Left lung (tissue), 10 donors: ENCODE results near the gene CADM1. TPM values are rescaled to one million over a fixed set of nuclear protein-coding genes. Genes with fewer than 3 reads are reported as not detected.
A peak's percentile ranks its signal among the peaks of the same experiment; 100 is the strongest.

Source experiments
- ATAC-seq: fragments of 200-7000 bp; cut with Tn5 transposase; one replicate; pipeline ENCODE4 v1.9.1; 2020; ENCODE audit warnings: moderate library complexity
- DNase-seq, 4 donors: peaks; one replicate each; pipeline ENCODE4 v3.0.0-alpha.2; 2013 to 2020
- H3K27ac ChIP-seq, 2 donors: fragments of 200-600 bp; sonication (generic) in 1 of 2; one replicate each; pipeline versions ENCODE4 v1.5.0 to v1.8.0; 2020 to 2021
- H3K27me3 ChIP-seq, 2 donors: fragments of 200-600 bp; sonication (generic) in 1 of 2; one replicate each; pipeline versions ENCODE4 v1.5.0 to v1.8.0; 2020 to 2021
- H3K36me3 ChIP-seq, 2 donors: fragments of 200-600 bp; sonication (generic) in 1 of 2; one replicate each; pipeline versions ENCODE4 v1.5.0 to v1.8.0; 2020 to 2021
- H3K4me1 ChIP-seq, 2 donors: fragments of 200-600 bp; one replicate each; pipeline ENCODE4 v1.8.0; 2021
- H3K4me3 ChIP-seq, 2 donors: fragments of 200-600 bp; sonication (generic) in 1 of 2; one replicate each; pipeline versions ENCODE4 v1.5.0 to v1.8.0; 2020 to 2021; ENCODE audit warnings: mild to moderate bottlenecking in 1 of 2
- H3K9me3 ChIP-seq, 2 donors: fragments of 200-600 bp; sonication (generic) in 1 of 2; one replicate each; pipeline versions ENCODE4 v1.5.0 to v1.8.0; 2020 to 2021
- CTCF ChIP-seq, 2 donors: fragments of 200-600 bp; sonication (generic) in 1 of 2; IDR thresholded peaks; one replicate each; pipeline versions ENCODE4 v1.5.0 to v1.8.0; 2021; ENCODE audit warnings: antibody characterized with exemption in 2 of 2
- intact Hi-C, 2 donors: fragments of 100-400 bp; cut with DNase I; formaldehyde crosslinking; loops; one replicate each; pipeline versions ENCODE4 v1.11.2 to v1.14.2; 2022
- polyA plus RNA-seq, 6 donors: library from polyadenylated mRNA; unstranded; fragments of 120-200 nt; gene quantifications; one replicate each; pipeline ENCODE4 v1.2.1, GENCODE V29; 2013; ENCODE audit not compliant: insufficient read length in 6 of 6
- total RNA-seq, 2 donors: library from RNA; stranded (reverse); fragmentation: NEBNext Ultra II Directional; extraction: Animal tissue kit (Norgen Biotek cat#: 25700); gene quantifications; one replicate each; pipeline ENCODE4 v1.2.1, GENCODE V29; 2021
- donor health status: DM: no; HTN: yes; CAD: no.
- donor health status: DM: no; HTN: no; CAD: no.

CADM1 gene
- total and polyA plus RNA-seq, 8 donors: 105 to 307 (median 156) TPM

- Histone ChIP-seq H3K9me3 (no peaks in the 10 kb centered on the region), H3K27ac (no peak overlapping the region), H3K27me3 (no peaks in the 10 kb centered on the region), H3K36me3 (no peaks in the 10 kb centered on the region), H3K4me1 (no peaks in the 10 kb centered on the region), H3K4me3 (no peak overlapping the region)
- ATAC-seq (peak; percentile 39), DNase-seq (no peak)
- intact Hi-C loops: no loop called here
- TF ChIP-seq CTCF (IDR thresholded peaks at IDR 0.05): no peak
These were observed 216.9 kb downstream of the CADM1 start for GRCh38 chr11:115287266-115287665.

- Histone ChIP-seq H3K27me3 (no peaks in the 10 kb centered on the region), H3K4me3 (no peak overlapping the region), H3K36me3 (no peaks in the 10 kb centered on the region), H3K27ac (no peak overlapping the region), H3K4me1 (no peaks in the 10 kb centered on the region), H3K9me3 (no peaks in the 10 kb centered on the region)
- no peak for DNase-seq
- TF ChIP-seq CTCF (IDR thresholded peaks at IDR 0.05): no peak
- intact Hi-C loops: no loop called here
- peak; percentile 33 for ATAC-seq
These were observed 217.6 kb downstream of the CADM1 start for GRCh38 chr11:115286614-115287013.

- Histone ChIP-seq H3K4me1 (no peaks in the 10 kb centered on the region), H3K36me3 (no peaks in the 10 kb centered on the region), H3K27ac (no peak overlapping the region), H3K9me3 (no peaks in the 10 kb centered on the region), H3K4me3 (no peak overlapping the region), H3K27me3 (no peaks in the 10 kb centered on the region)
- DNase-seq (no peak), ATAC-seq (no peak)
- TF ChIP-seq CTCF (IDR thresholded peaks at IDR 0.05): no peak
- intact Hi-C loops: no loop called here
These were observed 219.4 kb downstream of the CADM1 start for GRCh38 chr11:115284773-115285172.

- TF ChIP-seq CTCF (IDR thresholded peaks at IDR 0.05): no peak
- H3K27ac ChIP-seq: no peak overlapping the region
- ATAC-seq (no peak), DNase-seq (no peak)
- intact Hi-C loops: no loop called here
- no peaks in the 10 kb centered on the region for H3K4me1 ChIP-seq
- no peak overlapping the region for H3K4me3 ChIP-seq
- no peaks in the 10 kb centered on the region for H3K9me3 ChIP-seq
- no peaks in the 10 kb centered on the region for H3K27me3 ChIP-seq
- no peaks in the 10 kb centered on the region for H3K36me3 ChIP-seq
These were observed 221.3 kb downstream of the CADM1 start for GRCh38 chr11:115282923-115283322.

GRCh38 chr11:115280775-115281174 lies 223.4 kb downstream of the CADM1 start:
- no peaks in the 10 kb centered on the region for H3K36me3 ChIP-seq
- intact Hi-C loops: no loop called here
- no peak for ATAC-seq
- no peak for DNase-seq
- H3K27me3 ChIP-seq: no peaks in the 10 kb centered on the region
- TF ChIP-seq CTCF (IDR thresholded peaks at IDR 0.05): no peak
- H3K27ac ChIP-seq: no peak overlapping the region
- no peaks in the 10 kb centered on the region for H3K4me1 ChIP-seq
- H3K9me3 ChIP-seq: no peaks in the 10 kb centered on the region
- H3K4me3 ChIP-seq: no peak overlapping the region
